ENCODE measurements around the gene SERPINB2. TPM values are rescaled to one million over a fixed set of nuclear protein-coding genes. Genes with fewer than 3 reads are reported as not detected.

The SERPINB2 gene
- total RNA-seq, 4 donors from 2014 or later, result 138 to 309 (median 189) TPM

DNA sequence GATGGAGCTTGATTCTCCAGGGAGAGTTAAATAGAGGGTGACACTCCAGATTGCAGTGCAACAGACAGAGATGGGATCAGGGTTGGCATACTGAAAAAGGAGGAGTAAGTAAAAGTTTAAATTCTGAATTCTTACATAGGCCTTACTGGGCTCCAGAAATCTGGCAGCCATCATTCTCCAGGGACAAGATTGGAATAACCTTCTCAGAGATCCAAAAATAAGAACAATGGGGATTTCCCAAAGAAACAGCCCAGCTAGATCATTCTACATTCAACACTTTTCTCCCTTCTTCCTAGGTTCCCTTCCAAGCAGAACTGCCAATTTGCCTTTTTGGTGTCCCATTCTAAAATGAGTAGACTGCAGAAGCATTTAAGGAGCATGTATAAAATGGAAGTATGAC lies 14.9 kb upstream of the SERPINB2 start:
- no peak overlapping the region for H3K27ac ChIP-seq
- peaks cover 0 to 14% (median 0%) of the 10 kb centered on the region in 3 donors for H3K4me1 ChIP-seq
- no peak for TF ChIP-seq POLR2A (IDR thresholded peaks at IDR 0.05)
- TF ChIP-seq, protein P1, sequence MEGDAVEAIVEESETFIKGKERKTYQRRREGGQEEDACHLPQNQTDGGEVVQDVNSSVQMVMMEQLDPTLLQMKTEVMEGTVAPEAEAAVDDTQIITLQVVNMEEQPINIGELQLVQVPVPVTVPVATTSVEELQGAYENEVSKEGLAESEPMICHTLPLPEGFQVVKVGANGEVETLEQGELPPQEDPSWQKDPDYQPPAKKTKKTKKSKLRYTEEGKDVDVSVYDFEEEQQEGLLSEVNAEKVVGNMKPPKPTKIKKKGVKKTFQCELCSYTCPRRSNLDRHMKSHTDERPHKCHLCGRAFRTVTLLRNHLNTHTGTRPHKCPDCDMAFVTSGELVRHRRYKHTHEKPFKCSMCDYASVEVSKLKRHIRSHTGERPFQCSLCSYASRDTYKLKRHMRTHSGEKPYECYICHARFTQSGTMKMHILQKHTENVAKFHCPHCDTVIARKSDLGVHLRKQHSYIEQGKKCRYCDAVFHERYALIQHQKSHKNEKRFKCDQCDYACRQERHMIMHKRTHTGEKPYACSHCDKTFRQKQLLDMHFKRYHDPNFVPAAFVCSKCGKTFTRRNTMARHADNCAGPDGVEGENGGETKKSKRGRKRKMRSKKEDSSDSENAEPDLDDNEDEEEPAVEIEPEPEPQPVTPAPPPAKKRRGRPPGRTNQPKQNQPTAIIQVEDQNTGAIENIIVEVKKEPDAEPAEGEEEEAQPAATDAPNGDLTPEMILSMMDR (IDR thresholded peaks at IDR 0.05), result no peak
- no peak overlapping the region for H3K4me3 ChIP-seq
- intact Hi-C loops (cut with DNase I), result no loop called here
- H3K27me3 ChIP-seq, result no peaks in the 10 kb centered on the region
- no peaks in the 10 kb centered on the region for H3K9me3 ChIP-seq
- DNase-seq, result no peak
- H3K36me3 ChIP-seq, result no peaks in the 10 kb centered on the region

DNA sequence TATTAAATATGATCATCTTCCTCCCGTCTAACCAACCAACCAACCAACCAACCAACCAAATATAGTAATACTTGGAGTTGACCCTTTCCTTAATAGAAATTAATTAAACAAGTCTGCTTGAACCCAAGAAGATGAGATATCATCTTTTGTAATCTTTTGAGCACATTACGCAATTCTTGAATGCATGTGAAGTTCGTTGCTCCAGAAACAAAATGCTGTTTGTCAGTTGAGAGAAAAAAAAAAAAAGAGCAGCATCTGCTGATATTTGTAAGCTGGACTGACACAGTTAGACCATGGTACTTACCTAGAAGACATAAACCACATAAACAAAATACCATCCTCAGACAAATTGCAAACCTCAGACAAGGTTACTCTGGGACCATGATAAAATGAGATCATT lies 9.2 kb upstream of the SERPINB2 start:
- DNase-seq, result no peak
- TF ChIP-seq, protein P1 (IDR thresholded peaks at IDR 0.05), result no peak
- no peak for TF ChIP-seq POLR2A (IDR thresholded peaks at IDR 0.05)
- H3K36me3 ChIP-seq, result no peaks in the 10 kb centered on the region
- WGBS, 2 donors, result 57 to 63% methylated on average over 3 of the region's 3 CpGs
- H3K27ac ChIP-seq, result no peak overlapping the region
- no peaks in the 10 kb centered on the region for H3K9me3 ChIP-seq
- peaks cover 0 to 18% (median 0%) of the 10 kb centered on the region in 3 donors for H3K4me1 ChIP-seq
- H3K27me3 ChIP-seq, result no peaks in the 10 kb centered on the region
- intact Hi-C loops (cut with DNase I), result no loop called here
- H3K4me3 ChIP-seq, result no peak overlapping the region

DNA sequence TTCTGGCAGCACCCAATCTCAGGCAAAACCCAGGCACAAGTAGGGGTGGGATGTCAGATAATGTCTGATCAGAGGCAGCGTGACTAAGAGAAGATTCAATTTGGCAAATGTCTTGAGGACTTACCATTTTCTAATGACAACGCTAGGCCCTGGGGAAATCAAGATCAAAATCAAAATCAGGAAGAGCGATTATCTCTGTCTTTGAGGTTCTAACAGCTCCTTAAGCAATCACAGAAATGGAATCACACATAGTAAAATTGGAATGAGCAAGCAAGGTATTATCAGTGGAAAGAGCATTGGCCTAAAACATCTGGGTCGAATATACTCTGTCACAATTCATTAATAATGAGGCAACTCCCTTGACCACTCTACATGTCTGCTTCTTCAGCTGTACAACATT lies 8.6 kb upstream of the SERPINB2 start:
- H3K36me3 ChIP-seq, result no peaks in the 10 kb centered on the region
- intact Hi-C loops (cut with DNase I), result no loop called here
- TF ChIP-seq POLR2A (IDR thresholded peaks at IDR 0.05), result no peak
- TF ChIP-seq, protein P1 (IDR thresholded peaks at IDR 0.05), result no peak
- H3K4me3 ChIP-seq, result no peak overlapping the region
- no peak for DNase-seq
- no peaks in the 10 kb centered on the region for H3K9me3 ChIP-seq
- H3K27me3 ChIP-seq, result no peaks in the 10 kb centered on the region
- H3K4me1 ChIP-seq, result peaks cover 0 to 24% (median 0%) of the 10 kb centered on the region in 3 donors
- no peak overlapping the region for H3K27ac ChIP-seq
- WGBS, 2 donors, result 81 to 84% methylated on average over 4 of the region's 4 CpGs

DNA sequence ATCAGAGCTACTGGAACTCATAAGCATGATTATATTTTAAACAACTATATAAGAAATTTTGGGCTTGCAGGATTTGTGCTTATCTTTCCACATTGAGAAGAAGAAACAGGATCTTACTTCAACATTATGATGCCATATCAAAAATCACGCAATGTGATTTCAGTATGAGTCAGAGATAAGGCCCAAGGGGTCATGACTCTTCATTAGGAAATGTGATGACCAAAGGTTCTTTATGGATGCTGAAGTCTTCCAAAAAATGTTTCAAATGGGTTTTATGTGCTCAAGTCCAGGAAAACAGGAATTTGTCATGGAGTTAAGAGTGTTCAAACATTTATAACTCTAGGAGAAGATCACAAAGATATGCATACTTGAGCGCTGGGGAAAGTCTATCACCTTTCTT lies 7.8 kb upstream of the SERPINB2 start:
- 60 to 76% methylated on average over 2 of the region's 2 CpGs for WGBS, 2 donors
- H3K4me1 ChIP-seq, result peaks cover 0 to 32% (median 0%) of the 10 kb centered on the region in 3 donors
- no peaks in the 10 kb centered on the region for H3K27me3 ChIP-seq
- H3K4me3 ChIP-seq, result no peak overlapping the region
- TF ChIP-seq, protein P1 (IDR thresholded peaks at IDR 0.05), result no peak
- no peak for TF ChIP-seq POLR2A (IDR thresholded peaks at IDR 0.05)
- H3K36me3 ChIP-seq, result no peaks in the 10 kb centered on the region
- intact Hi-C loops (cut with DNase I), result no loop called here
- no peak overlapping the region for H3K27ac ChIP-seq
- H3K9me3 ChIP-seq, result no peaks in the 10 kb centered on the region
- no peak for DNase-seq

DNA sequence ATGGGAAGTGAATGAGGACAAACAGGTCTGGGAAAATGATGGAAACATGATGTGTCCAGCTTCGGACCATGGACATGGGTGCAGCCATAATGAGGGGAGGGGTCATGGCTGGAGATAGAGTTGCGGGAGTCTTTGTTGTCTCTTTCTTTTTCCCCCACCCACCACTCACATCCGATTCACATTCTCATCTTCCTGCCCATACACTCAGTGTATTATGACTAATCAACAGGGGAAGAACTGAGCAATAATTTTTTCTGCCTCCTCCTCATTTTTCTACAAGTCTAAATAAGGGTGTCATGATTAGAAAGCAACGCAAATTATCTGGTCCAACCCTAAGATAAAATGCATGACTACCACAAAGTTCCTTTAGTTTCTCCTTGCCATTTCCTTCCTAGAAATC lies 5.7 kb upstream of the SERPINB2 start:
- intact Hi-C loops (cut with DNase I), result no loop called here
- TF ChIP-seq, protein P1 (IDR thresholded peaks at IDR 0.05), result no peak
- TF ChIP-seq POLR2A (IDR thresholded peaks at IDR 0.05), result no peak
- 34 to 57% methylated on average over 4 of the region's 4 CpGs for WGBS, 2 donors

More for the DNA sequence above, 5.7 kb upstream of the SERPINB2 start:
- Histone ChIP-seq H3K27ac (peak overlapping the region in 2 of 4 donors; percentile 73 to 82), H3K4me1 (peaks cover 0 to 46% (median 0%) of the 10 kb centered on the region in 3 donors), H3K27me3 (no peaks in the 10 kb centered on the region), H3K9me3 (no peaks in the 10 kb centered on the region), H3K36me3 (no peaks in the 10 kb centered on the region), H3K4me3 (no peak overlapping the region)
- no peak for DNase-seq

Data from esophagus squamous epithelium (tissue), 5 donors.